Right ventricle myocardium inferior (tissue), 1 donor: ENCODE results near the gene IL1R2. TPM values are rescaled to one million over a fixed set of nuclear protein-coding genes. Genes with fewer than 3 reads are reported as not detected.

Source experiments
- ATAC-seq: fragments of 200-7000 bp; cut with Tn5 transposase; one replicate; pipeline ENCODE4 v1.9.1; 2020; ENCODE audit warnings: mild to moderate bottlenecking, moderate library complexity
- DNase-seq: peaks from one replicate; pipeline ENCODE4 v3.0.0; 2021; ENCODE audit errors: missing footprints
- intact Hi-C: fragments of 100-400 bp; cut with DNase I; formaldehyde crosslinking; loops from one replicate; pipeline ENCODE4 v1.11.0; 2022
- total RNA-seq: library from RNA; stranded (reverse); fragmentation: NEBNext Ultra II Directional; extraction: Animal tissue kit (Norgen Biotek cat#: 25700); gene quantifications from one replicate; pipeline ENCODE4 v1.2.1, GENCODE V29; 2021
- donor health status: DM: no; HTN: yes; CAD: no; lungs with severe emphysema.

IL1R2 gene
- total RNA-seq, 1 donor from 2014 or later: 1.3 TPM

GRCh38 chr2:102048465-102048864 is 56.7 kb downstream of the IL1R2 start:
- intact Hi-C loops: no loop called here
- no peak for DNase-seq
- no peak for ATAC-seq

GRCh38 chr2:102049756-102050443 is 58.1 kb downstream of the IL1R2 start:
- peak; percentile 12 for ATAC-seq
- intact Hi-C loops: no loop called here
- no peak for DNase-seq

- intact Hi-C loops: no loop called here
- DNase-seq: peak; percentile 82
- peak; percentile 86 for ATAC-seq
Observed at GRCh38 chr2:102050854-102051391, 59.2 kb downstream of the IL1R2 start.

- DNase-seq (no peak), ATAC-seq (peak; percentile 65)
- intact Hi-C loops: no loop called here
Observed at GRCh38 chr2:102051692-102052277, 60.0 kb downstream of the IL1R2 start.

- DNase-seq: no peak
- ATAC-seq: peak; percentile 12
- intact Hi-C loops: no loop called here
Observed at GRCh38 chr2:102052365-102052764, 60.6 kb downstream of the IL1R2 start.

GRCh38 chr2:102053096-102053495 is 61.3 kb downstream of the IL1R2 start:
- intact Hi-C loops: no loop called here
- ATAC-seq: no peak
- no peak for DNase-seq

- ATAC-seq (no peak), DNase-seq (no peak)
- intact Hi-C loops: no loop called here
Observed at GRCh38 chr2:102055346-102055990, 63.7 kb downstream of the IL1R2 start.

GRCh38 chr2:102056079-102056581 is 64.4 kb downstream of the IL1R2 start:
- peak; percentile 42 for ATAC-seq
- intact Hi-C loops: no loop called here
- no peak for DNase-seq

- DNase-seq (no peak), ATAC-seq (no peak)
- intact Hi-C loops: no loop called here
Observed at GRCh38 chr2:102057502-102058292, 65.9 kb downstream of the IL1R2 start.

GRCh38 chr2:102058293-102058833 is 66.6 kb downstream of the IL1R2 start:
- intact Hi-C loops: no loop called here
- no peak for ATAC-seq
- no peak for DNase-seq

- intact Hi-C loops: no loop called here
- no peak for ATAC-seq
- DNase-seq: no peak
Observed at GRCh38 chr2:102059151-102059550, 67.4 kb downstream of the IL1R2 start.

- no peak for DNase-seq
- intact Hi-C loops: loop anchor here (5.0 kb wide), 1 partner anchor 38 kb away; no protein-coding TSS in a partner anchor
- no peak for ATAC-seq
Observed at GRCh38 chr2:102060047-102060446, 68.3 kb downstream of the IL1R2 start.

- ATAC-seq (no peak), DNase-seq (no peak)
- intact Hi-C loops: loop anchor here (5.0 kb wide), 1 partner anchor 38 kb away; no protein-coding TSS in a partner anchor
Observed at GRCh38 chr2:102060792-102061191, 69.0 kb downstream of the IL1R2 start.

- intact Hi-C loops: loop anchor here (5.0 kb wide), 1 partner anchor 39 kb away; no protein-coding TSS in a partner anchor
- ATAC-seq (no peak), DNase-seq (no peak)
Observed at GRCh38 chr2:102061286-102061699, 69.5 kb downstream of the IL1R2 start.

GRCh38 chr2:102061962-102062795 is 70.4 kb downstream of the IL1R2 start:
- ATAC-seq (no peak), DNase-seq (no peak)
- intact Hi-C loops: loop anchor here (5.0 kb wide), 1 partner anchor 40 kb away; no protein-coding TSS in a partner anchor

GRCh38 chr2:102062802-102063201 is 71.0 kb downstream of the IL1R2 start:
- no peak for ATAC-seq
- intact Hi-C loops: loop anchor here (5.0 kb wide), 1 partner anchor 41 kb away; no protein-coding TSS in a partner anchor
- DNase-seq: no peak

GRCh38 chr2:102063487-102063911 is 71.7 kb downstream of the IL1R2 start:
- peak; percentile 84 for ATAC-seq
- peak; percentile 80 for DNase-seq
- intact Hi-C loops: loop anchor here (5.0 kb wide), 1 partner anchor 41 kb away; no protein-coding TSS in a partner anchor
